Breast epithelium (tissue), 3 donors: ENCODE measurements around the gene KRT37.

Source experiments
- CTCF ChIP-seq, 3 donors: fragments of 450-650 bp; IDR thresholded peaks; one replicate each; pipeline ENCODE4 v1.5.1; 2016 to 2017; ENCODE audit warnings: antibody characterized with exemption in 3 of 3, mild to moderate bottlenecking in 3 of 3, moderate library complexity in 3 of 3
- POLR2A ChIP-seq: fragments of 450-650 bp; IDR thresholded peaks from one replicate; pipeline ENCODE4 v1.6.1; 2016; ENCODE audit warnings: antibody characterized with exemption, mild to moderate bottlenecking, moderate library complexity

DNA sequence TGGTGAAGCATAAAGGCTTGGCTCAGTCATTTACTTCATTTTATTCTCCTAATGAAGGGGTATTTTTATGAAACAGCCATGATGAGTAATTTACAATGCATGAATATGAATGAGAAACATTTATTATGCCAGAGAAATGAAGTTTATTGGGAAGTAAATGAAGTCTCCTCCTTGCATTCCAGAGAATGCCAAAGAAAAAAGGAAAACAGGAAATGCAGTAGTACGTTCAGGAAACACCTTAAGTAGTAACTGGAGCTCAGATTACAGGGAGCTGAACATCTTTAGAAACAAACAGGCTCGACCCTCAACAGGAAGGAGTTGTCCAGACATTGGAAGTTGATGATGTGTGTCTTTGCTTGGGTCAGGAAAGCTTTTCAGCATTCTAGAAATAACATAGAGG lies 46.8 kb downstream of the KRT37 start:
- TF ChIP-seq CTCF (IDR thresholded peaks at IDR 0.05) (no peak), POLR2A (no peak)
